Fibroblast of the conjunctiva (primary cell): ENCODE measurements around the gene SNF8.

Source experiments
- DNase-seq: peaks from one replicate; pipeline ENCODE4 v3.0.0-alpha.2; 2010; ENCODE audit warnings: low read depth

Gene SNF8

DNA sequence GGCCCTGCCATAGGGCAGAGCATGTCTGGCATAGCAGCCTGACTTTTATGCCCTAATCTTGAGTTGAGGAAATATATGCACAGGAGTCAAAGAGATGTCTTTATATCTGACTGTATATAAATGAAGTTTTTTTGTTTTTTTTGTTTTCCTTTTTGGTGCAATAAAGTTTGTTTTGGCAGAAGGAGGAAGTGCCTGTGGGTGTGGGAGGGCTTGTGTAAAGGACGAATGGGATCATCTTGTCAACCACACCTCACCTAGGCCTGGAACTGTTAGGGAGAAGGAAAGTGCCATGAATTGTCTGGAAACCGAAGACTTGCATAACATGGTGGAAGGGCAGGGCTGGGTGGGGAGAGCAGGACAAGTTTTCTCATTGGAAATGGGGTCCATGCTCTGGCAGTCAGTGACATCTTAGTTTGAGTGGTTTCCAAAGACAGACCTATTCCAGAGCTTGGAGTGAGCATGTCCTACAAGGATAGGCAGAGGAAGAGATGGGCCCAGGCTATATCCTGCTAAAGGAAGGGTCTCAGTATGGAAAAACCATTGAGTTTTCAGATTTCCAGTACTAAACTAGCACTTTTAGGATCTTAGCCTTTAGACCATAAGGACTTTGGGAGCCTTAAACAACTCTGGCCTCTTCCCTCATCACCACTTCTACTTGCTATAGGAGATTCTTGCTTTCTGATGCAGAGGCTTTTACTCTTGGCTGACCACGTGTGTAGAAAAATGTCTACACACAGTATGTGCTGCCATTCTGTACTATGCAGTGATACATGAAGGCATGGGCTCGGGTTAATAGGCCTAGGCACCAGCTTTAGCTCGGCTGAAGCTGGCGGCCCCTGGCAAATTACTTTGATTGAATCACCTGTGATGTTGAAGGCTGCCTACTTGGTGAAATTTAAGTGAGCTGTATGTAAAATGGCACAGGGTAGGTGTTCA lies 15.5 kb downstream of the SNF8 start:
- DNase-seq, result no peak

DNA sequence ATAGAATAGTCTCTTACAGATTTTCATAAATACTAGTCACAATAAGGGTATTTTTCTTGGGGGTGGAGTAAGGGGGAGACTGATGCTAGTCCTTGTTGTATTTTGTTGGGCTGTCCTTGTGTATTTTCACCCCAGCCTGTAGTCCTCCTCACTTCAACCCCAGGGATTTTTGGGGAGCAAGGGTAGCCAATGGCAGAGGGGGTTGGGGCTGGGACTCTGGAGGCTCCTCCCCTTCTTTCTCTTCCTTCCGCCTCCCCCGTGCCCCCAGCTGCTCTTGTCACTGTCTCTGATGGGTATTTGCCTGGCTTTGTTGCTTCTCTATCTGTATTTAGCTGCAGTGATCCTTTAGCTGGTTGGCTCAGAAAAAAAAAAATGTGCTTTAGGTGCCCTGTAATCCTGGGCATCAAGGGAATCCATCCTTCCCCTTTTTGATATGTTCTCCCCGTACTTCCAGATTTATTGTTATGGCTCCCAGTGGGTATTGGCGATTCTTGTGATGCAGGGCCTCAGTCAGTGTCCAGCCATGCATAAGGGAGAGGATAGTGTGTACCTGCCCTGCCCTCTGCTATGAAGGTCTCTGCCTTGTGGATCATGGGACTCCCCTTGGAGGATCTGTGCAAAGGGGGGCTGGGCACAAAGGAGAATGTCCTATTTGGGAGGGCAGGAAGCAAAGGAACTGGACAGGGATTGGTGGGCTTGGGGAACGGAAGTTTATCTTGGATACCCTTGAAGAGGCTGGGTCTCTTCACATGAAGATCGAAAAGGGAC lies 16.5 kb downstream of the SNF8 start:
- no peak for DNase-seq

DNA sequence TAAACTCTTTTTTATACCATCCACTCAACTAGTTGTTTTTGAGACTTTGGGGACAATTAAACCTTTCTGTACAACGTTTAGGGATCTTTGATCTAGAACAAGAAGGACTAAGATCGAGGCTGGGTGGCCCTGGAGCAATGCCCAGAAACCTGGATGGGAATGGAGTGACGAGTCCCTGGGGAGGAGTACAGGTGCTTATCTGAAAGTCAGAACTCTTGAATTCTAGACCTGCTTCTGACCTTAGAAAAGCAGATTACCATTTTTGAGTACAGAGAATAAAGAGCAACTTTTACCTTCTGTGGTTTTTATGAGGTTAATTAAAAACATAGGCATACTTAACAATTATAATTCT lies 18.7 kb downstream of the SNF8 start:
- DNase-seq, result no peak

DNA sequence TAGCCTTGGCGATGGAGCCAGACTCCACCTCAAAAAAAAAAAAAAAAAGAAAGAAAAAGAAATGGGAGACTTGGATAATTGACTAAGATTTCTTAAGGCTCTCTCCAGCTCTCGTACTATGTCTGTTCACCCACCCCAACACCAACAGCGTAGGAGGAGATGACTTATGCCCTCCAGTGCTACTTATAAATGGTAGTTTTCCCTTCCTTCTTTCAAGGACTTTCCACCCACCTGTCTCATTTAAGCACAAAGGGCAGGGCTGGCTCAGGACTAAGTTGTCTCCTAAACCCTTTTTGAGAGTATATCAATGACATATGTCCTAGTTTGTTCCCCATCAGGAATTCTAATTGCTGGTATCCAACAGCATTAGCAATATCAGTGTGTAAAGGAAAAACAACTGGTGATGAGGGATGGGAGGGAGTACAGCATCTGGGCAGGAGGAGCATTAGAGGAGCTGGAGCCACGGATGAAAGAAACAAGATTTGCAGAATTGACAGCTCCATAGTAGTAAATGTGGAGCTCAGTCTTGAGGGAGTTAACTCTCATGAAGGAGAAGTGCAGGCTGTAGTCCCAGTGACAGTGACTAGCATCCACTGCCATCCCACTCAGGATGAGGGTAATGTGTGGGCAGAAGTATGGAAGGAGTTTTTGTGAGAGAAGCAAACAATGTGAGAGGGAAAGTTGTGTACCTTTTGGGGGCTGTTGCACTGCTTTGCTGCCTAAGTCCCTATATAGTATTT lies 19.2 kb downstream of the SNF8 start:
- no peak for DNase-seq

DNA sequence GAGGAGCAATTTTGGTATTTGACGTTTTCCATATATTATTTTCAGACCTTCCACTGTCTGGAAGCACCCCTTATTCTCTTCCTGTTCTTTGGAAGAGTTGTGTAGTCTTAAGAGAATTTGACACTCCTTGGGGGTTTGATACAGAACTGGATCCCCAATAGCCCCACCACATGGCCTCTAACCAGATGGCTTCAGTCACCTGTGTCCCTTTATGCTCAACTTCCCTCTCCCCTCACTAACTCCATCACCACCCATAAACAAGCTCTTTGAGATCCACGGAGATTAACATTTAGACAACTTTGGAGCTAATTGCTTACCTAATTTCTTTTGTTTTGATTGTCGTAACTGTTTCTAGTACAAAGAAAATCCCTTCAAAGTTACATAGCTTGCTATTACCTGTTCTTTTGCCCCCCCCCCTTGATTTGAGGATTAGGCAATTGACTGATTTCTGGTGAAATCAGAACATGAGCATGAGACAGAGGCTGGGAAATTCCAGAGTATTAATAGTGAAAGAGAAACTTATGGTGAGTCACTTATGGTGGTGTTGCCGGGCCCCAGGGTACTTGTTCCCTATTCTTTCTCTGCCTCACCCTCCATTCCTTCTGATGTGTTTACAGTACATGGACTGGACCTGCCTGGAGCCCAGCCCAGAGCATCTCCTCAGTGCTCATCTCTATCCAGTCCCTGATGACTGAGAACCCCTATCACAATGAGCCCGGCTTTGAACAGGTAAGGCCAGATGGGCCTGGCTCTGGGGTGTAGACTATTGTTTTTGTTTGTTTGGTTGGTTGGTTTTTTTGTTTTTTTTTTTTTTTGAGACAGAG lies 29.0 kb downstream of the SNF8 start:
- peak; percentile 87 for DNase-seq

DNA sequence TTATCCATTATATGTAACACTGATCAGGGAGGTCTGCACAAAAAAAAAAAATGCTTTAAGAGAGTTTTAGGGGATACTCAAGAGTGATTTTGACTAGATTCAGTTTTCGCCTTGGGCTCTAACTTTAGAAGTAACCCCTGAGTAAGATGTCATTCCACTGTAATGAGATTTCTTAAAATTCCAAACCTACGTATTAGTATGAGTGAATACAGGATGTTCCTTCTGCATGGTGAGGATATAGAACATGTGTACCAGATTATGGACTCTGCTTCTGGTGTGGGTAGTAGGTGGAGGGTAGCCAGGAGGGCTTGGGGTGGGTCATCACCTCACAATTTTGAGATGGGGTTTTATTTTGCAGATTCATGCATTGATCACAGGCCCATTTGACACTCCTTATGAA lies 32.2 kb downstream of the SNF8 start:
- no peak for DNase-seq

DNA sequence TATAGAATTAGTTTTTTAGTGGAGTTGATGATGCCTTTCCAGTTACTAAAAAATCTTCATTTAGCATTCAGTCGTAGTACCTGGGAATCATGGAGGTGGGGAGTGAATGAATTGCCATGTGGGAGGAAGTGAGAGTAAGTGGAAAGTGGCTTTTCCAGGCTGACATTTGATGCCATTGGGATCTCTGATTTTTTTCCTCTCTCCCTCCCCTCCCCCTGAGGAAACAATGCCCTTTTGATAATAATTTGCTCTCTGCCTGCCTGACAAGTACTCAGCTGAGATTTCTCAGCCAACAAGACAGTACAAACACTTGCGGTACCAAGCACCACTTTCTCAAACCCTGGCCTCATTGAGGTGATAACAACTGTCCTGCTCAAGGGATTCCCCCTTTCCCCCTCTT lies 34.3 kb downstream of the SNF8 start:
- DNase-seq, result no peak

DNA sequence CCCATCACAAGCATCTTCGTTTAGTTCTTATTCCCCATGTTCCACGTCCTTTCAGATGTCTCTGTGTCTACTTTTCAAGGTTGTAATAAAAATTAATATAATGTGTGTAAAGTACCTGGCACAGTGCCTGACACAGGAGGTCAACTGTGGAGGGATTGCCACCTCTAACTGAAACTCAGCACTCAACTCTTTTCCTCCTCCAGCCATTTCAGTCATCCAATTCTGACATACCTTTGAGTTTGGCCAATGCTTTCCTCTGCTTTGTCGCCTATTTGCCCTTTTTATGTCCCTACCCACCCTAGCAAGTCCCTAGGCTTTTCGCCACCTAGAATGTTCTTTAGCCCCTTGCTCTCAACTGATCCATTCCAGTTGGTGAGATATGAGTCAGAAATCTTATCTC lies 34.9 kb downstream of the SNF8 start:
- no peak for DNase-seq

DNA sequence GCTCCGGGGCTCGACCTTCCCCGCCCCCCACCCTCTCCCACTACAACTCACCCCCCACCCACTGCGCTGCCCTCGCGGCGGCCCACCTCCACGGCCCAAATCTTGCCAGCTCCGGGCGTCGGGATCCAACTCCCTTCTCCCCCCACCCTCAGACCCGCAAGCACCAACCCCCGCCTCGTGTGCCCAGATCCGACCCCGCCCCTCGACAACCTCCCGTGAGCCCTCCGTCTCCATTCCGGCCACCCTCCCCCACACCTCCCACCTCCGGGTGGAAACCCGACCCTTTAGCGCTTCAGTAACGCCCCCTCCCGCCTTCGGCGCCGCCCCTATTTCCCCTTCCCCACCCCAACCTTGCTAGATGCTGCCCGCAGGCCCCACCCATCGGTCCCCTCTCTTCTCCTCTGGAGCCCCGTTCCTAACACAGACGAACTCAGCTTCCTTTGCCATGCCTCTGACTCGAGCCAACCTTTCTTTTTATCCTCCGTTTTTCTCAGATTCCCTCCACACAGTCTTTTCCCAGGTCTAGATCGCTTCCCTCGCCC lies 35.7 kb downstream of the SNF8 start:
- peak; percentile 85 for DNase-seq

DNA sequence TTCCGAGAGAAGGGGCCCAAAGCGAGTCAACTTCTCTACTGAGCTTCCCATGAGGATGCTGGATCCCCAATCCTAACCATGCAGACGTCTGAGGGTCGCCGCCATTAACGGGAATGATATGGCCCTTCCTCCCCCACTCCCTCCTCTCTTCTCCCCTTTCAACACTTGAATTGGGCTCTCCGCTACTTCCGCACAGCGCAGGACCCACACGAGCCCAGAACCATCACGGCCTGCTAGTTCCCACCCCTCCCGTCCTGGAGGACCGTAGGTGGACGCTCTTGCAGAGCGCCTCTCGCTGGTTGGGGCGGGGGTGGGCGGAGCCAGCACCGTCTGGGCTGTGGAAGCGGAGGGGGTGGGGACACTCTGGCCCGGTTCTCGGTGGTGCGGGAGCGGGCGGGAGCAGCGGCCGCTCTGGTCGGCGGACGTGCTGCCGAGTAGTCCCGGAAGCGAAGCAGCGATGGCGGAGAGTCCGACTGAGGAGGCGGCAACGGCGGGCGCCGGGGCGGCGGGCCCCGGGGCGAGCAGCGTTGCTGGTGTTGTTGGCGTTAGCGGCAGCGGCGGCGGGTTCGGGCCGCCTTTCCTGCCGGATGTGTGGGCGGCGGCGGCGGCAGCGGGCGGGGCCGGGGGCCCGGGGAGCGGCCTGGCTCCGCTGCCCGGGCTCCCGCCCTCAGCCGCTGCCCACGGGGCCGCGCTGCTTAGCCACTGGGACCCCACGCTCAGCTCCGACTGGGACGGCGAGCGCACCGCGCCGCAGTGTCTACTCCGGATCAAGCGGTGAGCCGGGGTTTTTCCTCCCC lies 36.4 kb downstream of the SNF8 start, which contains the start of gene UBE2Z:
UBE2Z (plus strand) TSS at position 361 of the 797 bp plus-strand sequence; CDS start at position 458, 97 bp downstream.
- DNase-seq, result peak; percentile 96

DNA sequence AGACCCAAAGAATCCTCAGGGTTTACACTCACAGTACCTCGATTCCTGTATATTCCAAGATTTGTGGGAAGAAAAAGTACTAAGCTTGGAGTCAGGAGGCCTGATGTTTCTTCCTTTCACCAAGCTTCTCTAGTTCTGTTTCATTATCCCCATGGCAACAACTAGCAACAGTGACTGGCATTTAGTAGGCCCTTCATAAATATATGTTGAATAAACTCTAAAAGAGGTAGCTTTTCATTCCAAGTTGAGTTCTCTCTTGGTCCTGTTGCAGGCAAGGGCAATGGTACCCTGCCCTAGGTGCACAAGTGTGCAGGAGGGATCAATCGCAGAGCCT lies 37.0 kb downstream of the SNF8 start:
- DNase-seq, result peak; percentile 52

DNA sequence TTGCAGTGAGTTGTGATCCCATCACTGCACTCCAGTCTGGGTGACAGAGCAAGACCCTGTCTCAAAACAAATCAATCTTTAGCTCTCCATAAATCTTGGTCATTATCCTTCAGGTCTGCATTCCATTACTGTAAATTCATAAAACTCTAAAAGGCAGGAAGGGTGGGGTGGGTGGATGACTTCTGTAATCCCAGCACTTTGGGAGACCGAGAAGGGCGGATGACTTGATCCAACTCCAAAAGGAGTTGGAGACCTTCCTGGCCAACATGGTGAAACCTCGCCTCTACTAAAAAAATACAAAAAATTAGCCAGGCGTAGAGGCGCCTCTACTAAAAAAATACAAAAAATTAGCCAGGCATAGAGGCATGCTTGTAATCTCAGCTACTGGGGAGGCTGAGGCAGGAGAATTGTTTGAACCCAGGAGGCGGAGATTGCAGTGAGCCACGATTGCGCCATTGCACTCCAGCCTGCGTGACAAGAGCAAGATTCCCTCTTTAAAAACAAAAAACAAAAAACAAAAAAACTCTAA lies 38.6 kb downstream of the SNF8 start:
- DNase-seq, result no peak

DNA sequence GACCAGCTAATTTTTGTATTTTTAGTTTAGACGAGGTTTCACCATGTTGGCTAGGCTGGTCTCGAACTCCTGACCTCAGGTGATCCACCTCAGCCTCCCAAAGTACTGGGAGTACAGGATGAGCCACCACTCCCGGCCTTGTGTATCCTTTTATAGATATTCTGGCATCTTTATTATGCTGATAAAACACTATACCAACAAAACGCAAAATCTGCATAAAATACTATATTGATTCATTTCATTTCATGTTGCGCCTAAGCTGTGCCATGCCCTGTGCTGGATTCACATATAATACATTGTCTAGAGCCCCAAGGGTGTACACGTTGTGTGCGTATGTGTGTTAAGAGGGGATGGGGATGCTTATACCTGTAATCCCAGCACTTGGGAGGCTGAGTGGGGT lies 40.2 kb downstream of the SNF8 start:
- DNase-seq, result no peak

DNA sequence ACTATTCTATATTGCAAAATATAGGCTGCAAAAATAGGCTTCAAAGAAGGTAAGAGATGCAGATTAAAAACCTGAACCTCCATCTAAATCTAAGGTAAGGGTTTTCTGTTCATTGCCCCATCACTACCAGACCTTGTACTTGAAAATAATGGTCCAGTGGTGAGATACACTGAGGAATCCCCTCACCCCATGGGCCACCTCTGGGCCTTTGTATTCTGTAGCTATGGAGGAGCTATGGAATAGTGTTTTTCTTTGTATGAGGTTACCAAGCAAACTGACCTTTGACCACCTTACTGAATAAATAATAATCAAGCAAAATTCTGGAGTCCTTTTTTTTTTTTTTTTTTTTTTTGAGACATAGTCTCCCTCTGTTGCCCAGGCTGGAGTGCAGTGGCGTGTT lies 41.2 kb downstream of the SNF8 start:
- no peak for DNase-seq

DNA sequence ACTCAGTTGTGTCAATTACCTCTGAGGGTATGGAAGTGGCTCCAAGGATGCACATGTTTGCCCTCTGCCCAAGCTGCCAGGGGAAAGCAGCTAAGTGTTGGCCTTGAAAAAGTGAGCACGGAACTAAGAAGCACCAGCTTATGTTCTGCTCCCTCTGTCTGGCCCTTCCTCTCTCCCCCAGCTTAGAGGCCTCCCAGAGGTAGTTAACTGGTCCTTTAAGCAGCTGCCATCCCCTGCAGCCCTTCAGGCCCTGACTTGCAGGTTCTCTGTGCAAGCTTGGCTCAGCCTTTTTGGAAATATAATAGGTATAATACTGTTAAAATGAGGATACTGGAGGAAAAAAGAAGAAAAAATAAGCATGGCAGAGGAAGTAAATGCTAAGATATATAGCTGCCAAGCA lies 43.4 kb downstream of the SNF8 start:
- DNase-seq, result no peak

DNA sequence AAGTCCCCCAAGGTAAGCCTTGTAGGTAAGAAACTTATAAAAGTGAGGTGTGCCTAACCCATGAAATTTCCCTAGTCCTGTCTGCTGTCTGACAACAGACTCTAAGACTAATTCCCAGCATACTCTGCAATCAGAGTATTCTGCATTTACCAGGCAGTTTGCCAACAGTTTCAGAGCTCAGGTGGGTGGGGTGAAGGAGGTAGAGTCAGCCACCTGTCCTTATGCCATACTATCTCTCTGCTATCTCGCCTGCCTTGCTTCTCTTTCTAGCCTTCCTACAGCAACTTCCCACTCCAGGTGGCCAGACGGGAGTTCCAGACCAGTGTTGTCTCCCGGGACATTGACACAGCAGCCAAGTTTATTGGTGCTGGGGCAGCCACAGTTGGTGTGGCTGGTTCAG lies 49.8 kb downstream of the SNF8 start:
- DNase-seq, result no peak

DNA sequence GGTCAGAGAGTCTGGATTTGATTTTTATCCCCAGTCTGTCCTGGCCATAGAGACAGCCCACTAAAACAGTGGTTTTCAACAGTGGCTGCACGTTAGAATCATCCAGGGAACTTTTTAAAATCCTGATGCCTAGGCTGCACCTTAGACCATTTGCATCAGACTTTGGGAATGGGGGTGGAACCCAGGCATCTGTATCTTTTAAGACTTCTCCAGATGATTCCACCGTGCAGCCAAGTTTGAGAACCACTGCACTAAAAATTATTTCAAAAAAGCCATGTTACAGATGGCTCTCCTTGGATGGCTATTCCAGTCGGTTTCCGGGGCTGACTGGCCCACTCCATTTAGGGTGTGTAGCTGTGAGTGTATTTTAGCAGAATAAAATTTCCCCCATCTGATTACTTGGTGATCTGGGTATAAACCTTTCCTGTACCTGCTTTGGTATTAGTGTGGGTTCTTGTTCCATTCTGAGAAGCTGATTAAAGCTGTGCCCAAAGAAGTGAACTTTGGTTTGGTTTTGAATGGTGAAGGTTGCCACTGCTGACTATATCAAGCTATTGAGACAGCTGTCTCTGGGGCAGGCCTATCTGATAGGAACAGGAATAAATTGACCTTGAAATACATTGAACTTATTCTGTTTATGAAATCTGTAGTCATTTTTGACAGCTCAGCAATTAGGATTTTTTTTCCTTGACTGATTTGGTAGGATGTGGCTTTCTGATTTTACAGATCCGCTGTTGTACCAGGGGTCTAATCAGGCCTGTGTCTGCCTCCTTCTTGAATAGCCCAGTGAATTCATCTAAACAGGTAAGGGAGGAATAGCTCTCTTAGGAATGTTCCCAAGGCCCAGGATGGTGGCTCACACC lies 50.8 kb downstream of the SNF8 start:
- DNase-seq, result no peak

DNA sequence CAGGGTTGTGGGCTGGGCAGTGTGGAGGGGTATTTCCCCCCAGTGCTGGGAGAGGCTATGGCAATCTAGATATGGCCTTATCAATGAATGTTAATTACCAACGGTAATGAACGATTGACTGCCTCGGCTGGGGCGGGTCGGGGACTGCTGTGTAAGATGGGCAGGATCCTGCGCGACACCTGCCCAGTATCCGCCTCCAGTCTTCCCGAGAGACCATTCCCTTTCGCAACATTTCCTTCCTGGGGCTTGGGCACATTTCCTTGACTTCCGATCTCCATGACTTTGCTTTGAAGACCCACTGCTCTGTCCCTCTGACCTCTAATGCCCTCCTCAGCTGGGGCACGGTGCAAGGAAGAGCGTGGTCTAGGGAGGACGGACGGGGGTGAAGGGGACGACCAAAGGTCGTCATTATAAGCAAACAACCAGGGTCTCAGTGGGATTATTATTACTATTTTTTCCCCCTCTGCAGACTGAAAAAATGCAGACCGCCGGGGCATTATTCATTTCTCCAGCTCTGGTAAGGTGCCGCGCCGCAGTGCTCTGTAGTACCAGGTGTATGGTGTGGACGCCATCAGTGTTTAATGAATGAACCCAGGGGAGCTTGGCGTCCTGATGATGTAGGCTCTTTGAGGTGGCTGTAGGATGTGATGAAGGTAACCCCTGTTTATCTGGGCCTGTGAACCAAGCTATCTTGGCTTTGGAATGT lies 51.5 kb downstream of the SNF8 start:
- DNase-seq, result no peak

DNA sequence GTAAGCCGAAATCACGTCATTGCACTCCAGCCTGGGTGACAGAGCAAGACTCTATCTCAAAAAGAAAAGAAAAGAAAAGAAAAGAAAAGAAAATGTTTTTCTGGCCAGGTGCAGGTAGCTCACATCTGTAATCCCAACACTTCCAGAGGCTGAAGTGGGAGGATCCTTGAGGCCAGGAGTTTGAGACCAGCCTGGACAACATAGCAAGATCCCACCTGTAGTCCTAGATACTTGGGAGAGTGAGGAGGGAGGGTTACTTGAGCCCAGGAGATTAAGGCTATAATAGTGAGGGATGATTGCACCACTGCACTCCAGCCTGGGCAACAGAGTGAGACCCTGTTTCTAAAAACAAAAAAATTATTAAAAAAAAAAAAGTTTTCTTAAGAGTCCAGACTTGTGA lies 54.6 kb downstream of the SNF8 start:
- DNase-seq, result no peak
